ENCODE results near the gene RAD1. TPM values are rescaled to one million over a fixed set of nuclear protein-coding genes. Genes with fewer than 3 reads are reported as not detected.

RAD1 gene
- total RNA-seq (10 to 100 TPM; 19.5 to 45.7 TPM), polyA plus RNA-seq (10 to 100 TPM; 12.9 to 15.8 TPM)
- long read RNA-seq, donor 1, full-length matches to known transcripts = 8 of 78 reads
- long read RNA-seq, donor 1, partial matches to known transcripts = 21 of 78 reads
- long read RNA-seq, donor 1, other reads (novel, unspliced or antisense) = 49 of 78 reads
- long read RNA-seq, donor 2, full-length matches to known transcripts = 3 of 3 reads
- long read RNA-seq, donor 2, partial matches to known transcripts = 0 of 3 reads
- long read RNA-seq, donor 2, other reads (novel, unspliced or antisense) = 0 of 3 reads
- long read RNA-seq, donor 3, full-length matches to known transcripts = 6 of 56 reads
- long read RNA-seq, donor 3, partial matches to known transcripts = 38 of 56 reads
- long read RNA-seq, donor 3, other reads (novel, unspliced or antisense) = 12 of 56 reads
- long read RNA-seq, donor 4, full-length matches to known transcripts = 5 of 11 reads
- long read RNA-seq, donor 4, partial matches to known transcripts = 6 of 11 reads
- long read RNA-seq, donor 4, other reads (novel, unspliced or antisense) = 0 of 11 reads
- long read RNA-seq, donor 5, full-length matches to known transcripts = 9 of 130 reads
- long read RNA-seq, donor 5, partial matches to known transcripts = 110 of 130 reads
- long read RNA-seq, donor 5, other reads (novel, unspliced or antisense) = 11 of 130 reads

DNA sequence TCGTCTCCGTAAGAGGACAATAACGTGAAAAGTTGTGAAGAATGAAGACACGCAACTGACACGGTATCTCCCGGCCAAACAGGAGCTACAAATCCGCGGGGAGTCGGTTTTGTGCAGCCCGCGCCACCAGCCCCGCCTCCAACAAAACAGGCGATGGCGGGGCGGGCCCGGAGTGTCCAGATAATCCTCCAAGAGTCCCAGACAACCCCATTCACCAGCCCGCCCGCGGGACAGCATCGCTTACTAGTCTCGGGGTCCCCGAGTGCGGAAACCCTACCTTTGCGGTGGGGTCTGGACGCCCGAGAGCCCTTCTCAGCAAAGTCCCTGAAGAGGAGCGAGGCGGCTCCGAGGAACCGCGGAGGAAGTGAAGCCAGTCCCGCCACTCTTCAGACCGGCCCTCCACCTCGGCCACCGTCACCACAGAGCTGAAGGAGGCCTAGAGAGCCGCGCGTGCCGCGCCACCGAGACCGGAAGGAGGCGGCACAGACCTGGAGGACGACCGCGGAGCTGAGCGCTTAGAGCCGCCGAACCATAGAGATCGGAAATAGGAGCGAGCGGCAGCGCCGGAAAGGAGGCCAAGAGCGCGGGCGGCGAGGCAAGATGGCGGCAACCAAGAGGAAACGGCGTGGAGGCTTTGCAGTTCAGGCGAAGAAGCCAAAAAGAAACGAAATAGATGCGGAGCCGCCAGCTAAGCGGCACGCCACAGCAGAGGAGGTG, at the start of gene RAD1, which contains the start of gene BRIX1:
RAD1 (minus strand) TSS at position 366 of the 717 bp plus-strand sequence. CDS start 612 bp downstream, outside the sequence.
BRIX1 (plus strand) TSS at position 573 of the 717 bp plus-strand sequence; CDS start at position 601, 28 bp downstream.
- TF ChIP-seq, protein P1, sequence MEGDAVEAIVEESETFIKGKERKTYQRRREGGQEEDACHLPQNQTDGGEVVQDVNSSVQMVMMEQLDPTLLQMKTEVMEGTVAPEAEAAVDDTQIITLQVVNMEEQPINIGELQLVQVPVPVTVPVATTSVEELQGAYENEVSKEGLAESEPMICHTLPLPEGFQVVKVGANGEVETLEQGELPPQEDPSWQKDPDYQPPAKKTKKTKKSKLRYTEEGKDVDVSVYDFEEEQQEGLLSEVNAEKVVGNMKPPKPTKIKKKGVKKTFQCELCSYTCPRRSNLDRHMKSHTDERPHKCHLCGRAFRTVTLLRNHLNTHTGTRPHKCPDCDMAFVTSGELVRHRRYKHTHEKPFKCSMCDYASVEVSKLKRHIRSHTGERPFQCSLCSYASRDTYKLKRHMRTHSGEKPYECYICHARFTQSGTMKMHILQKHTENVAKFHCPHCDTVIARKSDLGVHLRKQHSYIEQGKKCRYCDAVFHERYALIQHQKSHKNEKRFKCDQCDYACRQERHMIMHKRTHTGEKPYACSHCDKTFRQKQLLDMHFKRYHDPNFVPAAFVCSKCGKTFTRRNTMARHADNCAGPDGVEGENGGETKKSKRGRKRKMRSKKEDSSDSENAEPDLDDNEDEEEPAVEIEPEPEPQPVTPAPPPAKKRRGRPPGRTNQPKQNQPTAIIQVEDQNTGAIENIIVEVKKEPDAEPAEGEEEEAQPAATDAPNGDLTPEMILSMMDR (IDR thresholded peaks at IDR 0.05; ENCODE audit: control extremely low read depth, extremely low read depth) = no peak
- DNase-seq (peak; percentile 97 to 99 (median 97)), ATAC-seq (ENCODE audit: insufficient read depth, low FRiP score) (peak; percentile 100)
- Histone ChIP-seq H3K9ac (ENCODE audit: insufficient read depth in 1 of 2, low read length in 2 of 2) (peak within 1 kb of the TSS; percentile 71 to 93), H3K27me3 (ENCODE audit: control insufficient read depth in 3 of 3, insufficient read depth in 3 of 3, low read length in 2 of 3) (no peaks in the 10 kb centered on the region), H3K4me1 (ENCODE audit: control insufficient read depth in 5 of 5, insufficient read depth in 5 of 5, low read length in 5 of 5) (peaks cover 0 to 20% (median 15%) of the 10 kb centered on the region in 5 donors), H3K27ac (ENCODE audit: low read depth in 1 of 2, low read length in 1 of 2) (peak within 1 kb of the TSS; percentile 88 to 94), H3K4me3 (peak within 1 kb of the TSS; percentile 94), H3K36me3 (ENCODE audit: control insufficient read depth in 4 of 4, insufficient read depth in 4 of 4, low read length in 4 of 4) (peaks cover 3 to 15% (median 10%) of the 10 kb centered on the region in 4 donors), H3K9me3 (ENCODE audit: control insufficient read depth in 4 of 4, insufficient read depth in 3 of 4, low read length in 3 of 4) (no peaks in the 10 kb centered on the region)
- 0% methylated on average over 66 to 67 of the region's 67 CpGs for WGBS, 2 donors

- peaks cover 0 to 3% (median 2%) of the 10 kb centered on the region in 4 donors for H3K36me3 ChIP-seq (ENCODE audit: control insufficient read depth in 4 of 4, insufficient read depth in 4 of 4, low read length in 4 of 4)
- H3K4me1 ChIP-seq (ENCODE audit: control insufficient read depth in 5 of 5, insufficient read depth in 5 of 5, low read length in 5 of 5) = no peaks in the 10 kb centered on the region
- no peaks in the 10 kb centered on the region for H3K27me3 ChIP-seq (ENCODE audit: control insufficient read depth in 3 of 3, insufficient read depth in 3 of 3, low read length in 2 of 3)
- ATAC-seq (ENCODE audit: insufficient read depth, low FRiP score) (no peak), DNase-seq (no peak)
- H3K27ac ChIP-seq (ENCODE audit: low read depth in 1 of 2, low read length in 1 of 2) = no peak overlapping the region
- H3K9me3 ChIP-seq (ENCODE audit: control insufficient read depth in 4 of 4, insufficient read depth in 3 of 4, low read length in 3 of 4) = no peaks in the 10 kb centered on the region
- no peak overlapping the region for H3K9ac ChIP-seq (ENCODE audit: insufficient read depth in 1 of 2, low read length in 2 of 2)
- 83 to 88% methylated on average over 1 of the region's 1 CpG for WGBS, 2 donors
- H3K4me3 ChIP-seq = no peak overlapping the region
- TF ChIP-seq, protein P1 (IDR thresholded peaks at IDR 0.05; ENCODE audit: control extremely low read depth, extremely low read depth) = no peak
These were observed 44.0 kb upstream of the RAD1 start for GRCh38 chr5:34959323-34959722.

- WGBS, 2 donors = 48 to 54% methylated on average over 5 of the region's 5 CpGs
- H3K4me1 ChIP-seq (ENCODE audit: control insufficient read depth in 5 of 5, insufficient read depth in 5 of 5, low read length in 5 of 5) = no peaks in the 10 kb centered on the region
- no peak overlapping the region for H3K4me3 ChIP-seq
- DNase-seq = peak in 2 of 3 donors; percentile 32 to 43
- TF ChIP-seq, protein P1 (IDR thresholded peaks at IDR 0.05; ENCODE audit: control extremely low read depth, extremely low read depth) = no peak
- ATAC-seq (ENCODE audit: insufficient read depth, low FRiP score) = no peak
- peaks cover 0 to 8% (median 3%) of the 10 kb centered on the region in 4 donors for H3K36me3 ChIP-seq (ENCODE audit: control insufficient read depth in 4 of 4, insufficient read depth in 4 of 4, low read length in 4 of 4)
- H3K27me3 ChIP-seq (ENCODE audit: control insufficient read depth in 3 of 3, insufficient read depth in 3 of 3, low read length in 2 of 3) = no peaks in the 10 kb centered on the region
- no peak overlapping the region for H3K27ac ChIP-seq (ENCODE audit: low read depth in 1 of 2, low read length in 1 of 2)
- no peaks in the 10 kb centered on the region for H3K9me3 ChIP-seq (ENCODE audit: control insufficient read depth in 4 of 4, insufficient read depth in 3 of 4, low read length in 3 of 4)
- no peak overlapping the region for H3K9ac ChIP-seq (ENCODE audit: insufficient read depth in 1 of 2, low read length in 2 of 2)
These were observed 42.8 kb upstream of the RAD1 start for GRCh38 chr5:34957857-34958690.

All from lung (tissue), 16 donors.